Measurements from ENCODE around the gene HSD11B2. TPM values are rescaled to one million over a fixed set of nuclear protein-coding genes. Genes with fewer than 3 reads are reported as not detected.

HSD11B2 gene
- total RNA-seq, 1 experiment from 2014 or later = 0.77 TPM

DNA sequence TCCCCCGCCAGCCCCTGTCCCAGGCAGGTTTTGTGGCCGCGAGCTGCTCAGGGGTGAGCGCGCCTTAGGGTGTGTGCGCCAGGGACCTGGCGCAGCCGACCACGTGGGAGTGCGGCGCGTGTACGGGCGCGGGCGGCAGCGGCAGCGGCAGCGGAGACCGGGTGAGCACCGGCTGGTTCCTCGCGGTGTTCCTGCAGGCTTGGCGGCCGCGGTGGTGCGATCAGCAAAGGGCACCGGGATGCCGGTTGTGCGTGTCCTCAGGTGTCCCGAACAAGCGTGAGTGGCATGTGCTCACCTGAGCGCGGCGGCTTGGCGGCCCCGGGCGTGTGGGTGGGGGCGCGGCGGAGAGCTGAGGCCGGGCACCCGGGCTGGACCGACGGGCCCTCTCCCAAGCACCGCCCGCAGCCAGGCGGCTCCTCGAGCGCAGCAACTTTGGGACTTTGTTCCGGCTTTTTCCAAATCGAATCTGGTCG lies 381 bp upstream of the HSD11B2 start:
- ATAC-seq (peak; percentile 43), DNase-seq (ENCODE audit: low read depth, low spot score) (no peak)
- in situ Hi-C loops (cut with HindIII; ENCODE audit: low pct_unique_long_range_greater_than_20kb, low sequenced_read_pairs) (no loop called here), intact Hi-C loops (cut with micrococcal nuclease; ENCODE audit: unreplicated experiment) (no loop called here)
- POLR2A ChIA-PET = no interaction called here
- no peak overlapping the region for H3K27ac ChIP-seq (ENCODE audit: low read length)
- CTCF ChIA-PET = interaction anchor here (0.6 to 0.7 kb wide), 2 partner anchors 9 to 13 kb away, joined by 3 read pairs; no protein-coding TSS in a partner anchor
- peak overlapping the region; percentile 32 to 37 for H3K4me3 ChIP-seq (ENCODE audit: low read depth in 2 of 2, low read length in 2 of 2)
- TF ChIP-seq SIN3A (IDR thresholded peaks at IDR 0.05; ENCODE audit: borderline replicate concordance, insufficient read depth, low read depth, low read length) (no peak), TCF7L2 (IDR thresholded peaks at IDR 0.05; ENCODE audit: low read depth, low read length) (no peak), POLR2AphosphoS5 (IDR thresholded peaks at IDR 0.05; ENCODE audit: low read depth, low read length) (no peak)
- TF ChIP-seq, protein P1, sequence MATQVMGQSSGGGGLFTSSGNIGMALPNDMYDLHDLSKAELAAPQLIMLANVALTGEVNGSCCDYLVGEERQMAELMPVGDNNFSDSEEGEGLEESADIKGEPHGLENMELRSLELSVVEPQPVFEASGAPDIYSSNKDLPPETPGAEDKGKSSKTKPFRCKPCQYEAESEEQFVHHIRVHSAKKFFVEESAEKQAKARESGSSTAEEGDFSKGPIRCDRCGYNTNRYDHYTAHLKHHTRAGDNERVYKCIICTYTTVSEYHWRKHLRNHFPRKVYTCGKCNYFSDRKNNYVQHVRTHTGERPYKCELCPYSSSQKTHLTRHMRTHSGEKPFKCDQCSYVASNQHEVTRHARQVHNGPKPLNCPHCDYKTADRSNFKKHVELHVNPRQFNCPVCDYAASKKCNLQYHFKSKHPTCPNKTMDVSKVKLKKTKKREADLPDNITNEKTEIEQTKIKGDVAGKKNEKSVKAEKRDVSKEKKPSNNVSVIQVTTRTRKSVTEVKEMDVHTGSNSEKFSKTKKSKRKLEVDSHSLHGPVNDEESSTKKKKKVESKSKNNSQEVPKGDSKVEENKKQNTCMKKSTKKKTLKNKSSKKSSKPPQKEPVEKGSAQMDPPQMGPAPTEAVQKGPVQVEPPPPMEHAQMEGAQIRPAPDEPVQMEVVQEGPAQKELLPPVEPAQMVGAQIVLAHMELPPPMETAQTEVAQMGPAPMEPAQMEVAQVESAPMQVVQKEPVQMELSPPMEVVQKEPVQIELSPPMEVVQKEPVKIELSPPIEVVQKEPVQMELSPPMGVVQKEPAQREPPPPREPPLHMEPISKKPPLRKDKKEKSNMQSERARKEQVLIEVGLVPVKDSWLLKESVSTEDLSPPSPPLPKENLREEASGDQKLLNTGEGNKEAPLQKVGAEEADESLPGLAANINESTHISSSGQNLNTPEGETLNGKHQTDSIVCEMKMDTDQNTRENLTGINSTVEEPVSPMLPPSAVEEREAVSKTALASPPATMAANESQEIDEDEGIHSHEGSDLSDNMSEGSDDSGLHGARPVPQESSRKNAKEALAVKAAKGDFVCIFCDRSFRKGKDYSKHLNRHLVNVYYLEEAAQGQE (IDR thresholded peaks at IDR 0.05; ENCODE audit: insufficient read depth in 1 of 2, low read depth in 2 of 2, low read length in 1 of 2) = no peak
- TF ChIP-seq, protein P2, sequence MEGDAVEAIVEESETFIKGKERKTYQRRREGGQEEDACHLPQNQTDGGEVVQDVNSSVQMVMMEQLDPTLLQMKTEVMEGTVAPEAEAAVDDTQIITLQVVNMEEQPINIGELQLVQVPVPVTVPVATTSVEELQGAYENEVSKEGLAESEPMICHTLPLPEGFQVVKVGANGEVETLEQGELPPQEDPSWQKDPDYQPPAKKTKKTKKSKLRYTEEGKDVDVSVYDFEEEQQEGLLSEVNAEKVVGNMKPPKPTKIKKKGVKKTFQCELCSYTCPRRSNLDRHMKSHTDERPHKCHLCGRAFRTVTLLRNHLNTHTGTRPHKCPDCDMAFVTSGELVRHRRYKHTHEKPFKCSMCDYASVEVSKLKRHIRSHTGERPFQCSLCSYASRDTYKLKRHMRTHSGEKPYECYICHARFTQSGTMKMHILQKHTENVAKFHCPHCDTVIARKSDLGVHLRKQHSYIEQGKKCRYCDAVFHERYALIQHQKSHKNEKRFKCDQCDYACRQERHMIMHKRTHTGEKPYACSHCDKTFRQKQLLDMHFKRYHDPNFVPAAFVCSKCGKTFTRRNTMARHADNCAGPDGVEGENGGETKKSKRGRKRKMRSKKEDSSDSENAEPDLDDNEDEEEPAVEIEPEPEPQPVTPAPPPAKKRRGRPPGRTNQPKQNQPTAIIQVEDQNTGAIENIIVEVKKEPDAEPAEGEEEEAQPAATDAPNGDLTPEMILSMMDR (IDR thresholded peaks at IDR 0.05) = no peak
- H3K9me3 ChIP-seq (ENCODE audit: control insufficient read depth, insufficient read depth, low read depth, low read length) = no peaks in the 10 kb centered on the region
- peaks cover 2% of the 10 kb centered on the region; the same call in 1 of the 2 replicates for H3K4me1 ChIP-seq (ENCODE audit: control insufficient read depth, insufficient read depth, low read length)
- BruUV-seq (replicated peaks) = no TSS peak
- no peaks in the 10 kb centered on the region; the same call in 1 of the 2 replicates for H3K27me3 ChIP-seq (ENCODE audit: control insufficient read depth, insufficient read depth, low read length)
- H3K36me3 ChIP-seq (ENCODE audit: control insufficient read depth, insufficient read depth, low read length) = no peaks in the 10 kb centered on the region

DNA sequence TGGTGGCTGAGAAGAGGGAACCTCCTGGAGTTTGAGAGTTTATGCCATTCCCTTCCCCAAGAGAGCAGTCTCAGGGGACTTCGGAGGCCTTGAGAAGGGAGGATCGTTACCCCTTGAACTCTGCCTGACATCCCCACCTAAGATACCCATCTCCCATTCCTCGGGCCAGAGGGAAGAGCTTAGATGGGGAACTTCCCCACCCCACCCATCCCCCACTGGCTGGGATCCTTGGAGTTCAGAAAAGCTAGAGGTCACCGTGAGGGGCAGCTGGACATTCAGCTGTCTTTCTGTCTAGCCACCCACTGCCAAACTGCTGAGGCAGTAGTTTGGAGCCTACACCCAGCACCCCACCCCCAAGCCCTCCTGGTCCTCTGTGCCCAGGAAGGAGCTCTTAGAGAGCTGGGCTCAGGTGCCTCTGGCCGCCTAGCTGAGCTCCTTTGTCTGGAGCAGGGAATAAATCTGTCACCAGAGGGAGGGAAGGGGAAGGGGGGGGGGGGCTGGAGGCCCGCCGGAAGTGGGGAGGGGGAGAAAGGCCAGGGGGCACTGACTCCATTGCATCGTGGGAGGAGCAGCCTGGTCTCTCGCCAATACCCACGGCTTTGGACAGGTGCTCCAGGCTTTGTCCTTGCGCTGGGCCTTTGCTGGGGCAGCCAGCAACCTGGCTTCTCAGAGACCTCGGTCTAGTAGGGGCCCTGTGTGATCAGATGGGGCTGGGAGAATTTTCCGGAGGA lies 1.0 kb downstream of the HSD11B2 start:
- Histone ChIP-seq H3K4me1 (ENCODE audit: control insufficient read depth, insufficient read depth, low read length) (peaks cover 2% of the 10 kb centered on the region; the same call in 1 of the 2 replicates), H3K27ac (ENCODE audit: low read length) (no peak overlapping the region), H3K36me3 (ENCODE audit: control insufficient read depth, insufficient read depth, low read length) (no peaks in the 10 kb centered on the region), H3K4me3 (ENCODE audit: low read depth in 2 of 2, low read length in 2 of 2) (peak overlapping the region; percentile 28 to 41), H3K27me3 (ENCODE audit: control insufficient read depth, insufficient read depth, low read length) (no peaks in the 10 kb centered on the region), H3K9me3 (ENCODE audit: control insufficient read depth, insufficient read depth, low read depth, low read length) (no peaks in the 10 kb centered on the region)
- DNase-seq (ENCODE audit: low read depth, low spot score) = no peak
- TF ChIP-seq SIN3A (IDR thresholded peaks at IDR 0.05; ENCODE audit: borderline replicate concordance, insufficient read depth, low read depth, low read length) (no peak), TCF7L2 (IDR thresholded peaks at IDR 0.05; ENCODE audit: low read depth, low read length) (no peak), POLR2AphosphoS5 (IDR thresholded peaks at IDR 0.05; ENCODE audit: low read depth, low read length) (no peak)
- TF ChIP-seq, protein P2 (IDR thresholded peaks at IDR 0.05) = no peak
- TF ChIP-seq, protein P1 (IDR thresholded peaks at IDR 0.05; ENCODE audit: insufficient read depth in 1 of 2, low read depth in 2 of 2, low read length in 1 of 2) = no peak
- POLR2A ChIA-PET = no interaction called here
- intact Hi-C loops (cut with micrococcal nuclease; ENCODE audit: unreplicated experiment) = no loop called here
- CTCF ChIA-PET = interaction anchor here (0.6 kb wide), 1 partner anchor 232 kb away, joined by 5 read pairs; no protein-coding TSS in a partner anchor
- in situ Hi-C loops (cut with HindIII; ENCODE audit: low pct_unique_long_range_greater_than_20kb, low sequenced_read_pairs) = no loop called here
- ATAC-seq = no peak
- no TSS peak for BruUV-seq (replicated peaks)
